Psoas muscle (tissue), 8 donors: ENCODE results near the gene ZIM2. TPM values are rescaled to one million over a fixed set of nuclear protein-coding genes. Genes with fewer than 3 reads are reported as not detected.

Source experiments
- ATAC-seq, 4 donors: fragments of 200-7000 bp; cut with Tn5 transposase; one replicate each; pipeline ENCODE4 v1.9.1; 2020; ENCODE audit warnings: moderate library complexity in 3 of 4, mild to moderate bottlenecking in 2 of 4
- DNase-seq, 2 donors: peaks; one replicate each; pipeline ENCODE4 v3.0.0-alpha.2; 2020
- H3K27ac ChIP-seq: fragments of 200-600 bp; one replicate; pipeline ENCODE4 v1.8.0; 2022
- H3K27me3 ChIP-seq, 3 donors: fragments of 200-600 bp in 1 of 3; one replicate each; pipeline versions ENCODE4 v1.6.1 to v1.8.0; 2013 to 2022; ENCODE audit warnings: low read length in 2 of 3, mild to moderate bottlenecking in 2 of 3, moderate library complexity in 1 of 3; ENCODE audit not compliant: insufficient read depth in 3 of 3
- H3K36me3 ChIP-seq, 2 donors: fragments of 200-600 bp in 1 of 2; one replicate each; pipeline versions ENCODE4 v1.6.1 to v1.8.0; 2013 to 2022; ENCODE audit warnings: low read depth in 1 of 2, mild to moderate bottlenecking in 1 of 2, moderate library complexity in 1 of 2; ENCODE audit not compliant: insufficient read depth in 1 of 2
- H3K4me1 ChIP-seq: fragments of 200-600 bp; one replicate; pipeline ENCODE4 v1.8.0; 2022
- H3K4me3 ChIP-seq: fragments of 200-600 bp; one replicate; pipeline ENCODE4 v1.8.0; 2022; ENCODE audit warnings: mild to moderate bottlenecking
- H3K9me3 ChIP-seq: fragments of 200-600 bp; one replicate; pipeline ENCODE4 v1.8.0; 2022
- WGBS, 3 donors: extraction: QIAGEN DNeasy Blood & Tissue Kit; methylation state at CpG; one replicate each; pipeline versions ENCODE4 v1.1.6 to v1.1.7; 2013; 5-methylcytosine and 5-hydroxymethylcytosine counted together
- intact Hi-C, 2 donors: fragments of 100-400 bp; cut with DNase I; formaldehyde crosslinking; loops; one replicate each; pipeline versions ENCODE4 v1.11.0 to v1.14.2; 2022
- polyA plus RNA-seq, 3 donors: library from polyadenylated mRNA; stranded (reverse); fragments of 200-250 nt; gene quantifications; one replicate each; pipeline ENCODE4 v1.2.3, GENCODE V29; 2013
- total RNA-seq, 4 donors: library from RNA; stranded (reverse); fragmentation: NEBNext Ultra II Directional in 2 of 4; extraction: Animal tissue kit (Norgen Biotek cat#: 25700) in 2 of 4; gene quantifications; one replicate each; pipeline versions ENCODE4 v1.2.1 to v1.2.4, GENCODE V29; 2021 to 2023
- TF ChIP-seq, protein P1 (sequence below): fragments of 200-600 bp; IDR thresholded peaks from one replicate; pipeline ENCODE4 v1.8.0; 2022; ENCODE audit warnings: antibody characterized with exemption
- donor health status: healthy with polysubstance abuse.
- donor health status: DM: no; HTN: no; CAD: no; lungs with moderate emphysema.
- donor health status: Bipolar disorder and iron deficiency.
- donor health status: healthy.
- donor health status: DM: yes; HTN: yes; CAD: no.
- donor health status: DM: no; HTN: no; CAD: no.
- donor health status: DM: no; HTN: no; CAD: no.
- donor health status: DM: yes; HTN: yes; CAD: no.

The ZIM2 gene
- total and polyA plus RNA-seq, 7 donors: 0.03 TPM; not detected in 6

DNA sequence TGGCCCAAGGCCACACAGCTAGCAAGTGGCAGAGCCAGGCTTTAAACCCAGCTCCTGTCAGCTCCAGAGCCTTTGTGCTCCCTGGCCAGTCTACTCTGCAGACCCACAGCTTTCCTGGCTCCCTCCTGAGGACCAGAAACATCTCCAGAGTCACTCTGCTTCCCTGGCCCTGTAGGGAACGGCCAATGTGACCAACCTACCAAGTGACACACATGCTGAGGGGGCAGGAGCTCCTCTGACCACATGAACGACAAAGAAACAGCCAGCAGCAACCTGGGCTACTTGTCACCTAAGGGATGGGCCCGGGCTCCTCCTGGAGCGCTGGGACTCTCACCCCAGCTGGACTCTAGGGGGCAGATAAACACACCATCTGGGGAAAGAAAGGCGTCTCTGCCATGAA, 19.3 kb downstream of the ZIM2 start:
- DNase-seq: no peak
- H3K9me3 ChIP-seq: no peaks in the 10 kb centered on the region
- H3K4me1 ChIP-seq: no peaks in the 10 kb centered on the region
- intact Hi-C loops: no loop called here
- no peak for ATAC-seq
- no peaks in the 10 kb centered on the region for H3K27me3 ChIP-seq
- 66 to 82% (median 77%) methylated on average over 5 of the region's 5 CpGs for WGBS, 3 donors
- H3K4me3 ChIP-seq: no peak overlapping the region
- TF ChIP-seq, protein P1, sequence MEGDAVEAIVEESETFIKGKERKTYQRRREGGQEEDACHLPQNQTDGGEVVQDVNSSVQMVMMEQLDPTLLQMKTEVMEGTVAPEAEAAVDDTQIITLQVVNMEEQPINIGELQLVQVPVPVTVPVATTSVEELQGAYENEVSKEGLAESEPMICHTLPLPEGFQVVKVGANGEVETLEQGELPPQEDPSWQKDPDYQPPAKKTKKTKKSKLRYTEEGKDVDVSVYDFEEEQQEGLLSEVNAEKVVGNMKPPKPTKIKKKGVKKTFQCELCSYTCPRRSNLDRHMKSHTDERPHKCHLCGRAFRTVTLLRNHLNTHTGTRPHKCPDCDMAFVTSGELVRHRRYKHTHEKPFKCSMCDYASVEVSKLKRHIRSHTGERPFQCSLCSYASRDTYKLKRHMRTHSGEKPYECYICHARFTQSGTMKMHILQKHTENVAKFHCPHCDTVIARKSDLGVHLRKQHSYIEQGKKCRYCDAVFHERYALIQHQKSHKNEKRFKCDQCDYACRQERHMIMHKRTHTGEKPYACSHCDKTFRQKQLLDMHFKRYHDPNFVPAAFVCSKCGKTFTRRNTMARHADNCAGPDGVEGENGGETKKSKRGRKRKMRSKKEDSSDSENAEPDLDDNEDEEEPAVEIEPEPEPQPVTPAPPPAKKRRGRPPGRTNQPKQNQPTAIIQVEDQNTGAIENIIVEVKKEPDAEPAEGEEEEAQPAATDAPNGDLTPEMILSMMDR: no peak
- H3K27ac ChIP-seq: no peak overlapping the region
- peaks cover 0 to 9% of the 10 kb centered on the region in 2 donors for H3K36me3 ChIP-seq

DNA sequence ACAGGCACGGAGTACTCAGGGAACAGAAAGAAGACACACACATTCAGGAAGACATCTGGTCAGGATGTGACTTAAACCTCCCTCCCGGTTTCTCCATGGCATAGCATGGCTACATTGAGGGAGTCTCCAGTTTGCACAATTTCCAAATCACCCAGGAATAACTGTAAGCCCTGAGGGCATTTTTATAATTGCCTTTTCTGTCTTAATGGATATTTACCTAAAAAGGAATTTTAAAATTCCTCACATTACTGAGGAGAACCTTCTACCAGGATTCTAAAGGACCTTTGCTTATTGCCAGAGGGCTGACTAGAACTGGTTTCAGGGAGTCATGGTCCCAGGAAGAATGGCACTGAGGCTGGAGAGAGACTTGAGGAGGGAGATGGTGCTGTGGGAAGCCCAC, 21.4 kb downstream of the ZIM2 start:
- 59 to 76% (median 72%) methylated on average over 2 of the region's 2 CpGs for WGBS, 3 donors
- Histone ChIP-seq H3K27ac (no peak overlapping the region), H3K27me3 (no peaks in the 10 kb centered on the region), H3K4me3 (no peak overlapping the region), H3K4me1 (no peaks in the 10 kb centered on the region), H3K9me3 (no peaks in the 10 kb centered on the region), H3K36me3 (peaks cover 0 to 9% of the 10 kb centered on the region in 2 donors)
- TF ChIP-seq, protein P1: no peak
- intact Hi-C loops: no loop called here
- no peak for ATAC-seq
- DNase-seq: no peak

DNA sequence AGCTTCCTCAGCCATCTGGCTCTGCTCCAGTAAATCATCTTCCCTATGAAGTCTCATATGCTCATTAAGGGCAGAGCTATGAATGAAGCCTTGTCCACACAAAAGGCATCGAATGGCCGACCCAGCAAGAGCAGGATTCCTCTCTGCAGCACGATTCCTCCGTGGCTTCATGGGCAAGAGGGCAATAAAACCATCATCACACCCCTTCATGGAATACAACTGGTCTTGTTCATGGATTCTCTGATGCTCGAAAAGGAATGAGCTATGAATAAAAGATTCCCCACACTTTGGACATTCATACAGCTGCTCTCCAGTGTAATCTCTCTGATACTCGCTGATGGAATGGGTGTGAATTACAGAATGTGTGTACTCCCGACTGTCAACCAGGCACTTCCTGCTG, 25.9 kb downstream of the ZIM2 start:
- TF ChIP-seq, protein P1: no peak
- H3K4me3 ChIP-seq: no peak overlapping the region
- H3K9me3 ChIP-seq: no peaks in the 10 kb centered on the region
- 68 to 79% (median 73%) methylated on average over 7 of the region's 7 CpGs for WGBS, 3 donors
- no peaks in the 10 kb centered on the region for H3K27me3 ChIP-seq
- no peak overlapping the region for H3K27ac ChIP-seq
- H3K4me1 ChIP-seq: no peaks in the 10 kb centered on the region
- DNase-seq: no peak
- H3K36me3 ChIP-seq: peaks cover 0 to 9% of the 10 kb centered on the region in 2 donors
- intact Hi-C loops: no loop called here
- no peak for ATAC-seq

DNA sequence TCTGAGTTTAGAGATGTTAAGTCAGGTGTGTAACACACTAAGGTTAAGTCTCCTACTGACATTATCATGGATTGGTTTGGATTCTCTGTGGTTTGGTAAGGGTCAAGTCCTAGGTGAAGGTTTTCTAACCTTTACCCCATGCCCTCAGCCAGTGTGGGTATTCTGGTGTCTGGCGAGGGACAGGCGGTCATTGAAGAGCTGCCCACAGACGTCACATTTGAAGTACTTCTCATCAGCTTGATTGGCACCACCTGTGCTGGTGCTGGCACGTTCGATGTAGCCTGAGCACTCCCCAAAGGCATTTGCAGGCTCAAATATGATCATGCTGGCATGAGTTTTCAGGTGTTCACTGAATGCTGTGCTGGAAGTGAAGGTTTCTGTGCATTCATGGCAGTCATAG, 27.0 kb downstream of the ZIM2 start:
- H3K4me3 ChIP-seq: no peak overlapping the region
- no peak overlapping the region for H3K27ac ChIP-seq
- H3K9me3 ChIP-seq: no peaks in the 10 kb centered on the region
- intact Hi-C loops: no loop called here
- TF ChIP-seq, protein P1: no peak
- 65 to 78% (median 77%) methylated on average over 5 of the region's 5 CpGs for WGBS, 3 donors
- ATAC-seq (no peak), DNase-seq (no peak)
- H3K4me1 ChIP-seq: no peaks in the 10 kb centered on the region
- no peaks in the 10 kb centered on the region for H3K27me3 ChIP-seq
- peaks cover 0 to 9% of the 10 kb centered on the region in 2 donors for H3K36me3 ChIP-seq

DNA sequence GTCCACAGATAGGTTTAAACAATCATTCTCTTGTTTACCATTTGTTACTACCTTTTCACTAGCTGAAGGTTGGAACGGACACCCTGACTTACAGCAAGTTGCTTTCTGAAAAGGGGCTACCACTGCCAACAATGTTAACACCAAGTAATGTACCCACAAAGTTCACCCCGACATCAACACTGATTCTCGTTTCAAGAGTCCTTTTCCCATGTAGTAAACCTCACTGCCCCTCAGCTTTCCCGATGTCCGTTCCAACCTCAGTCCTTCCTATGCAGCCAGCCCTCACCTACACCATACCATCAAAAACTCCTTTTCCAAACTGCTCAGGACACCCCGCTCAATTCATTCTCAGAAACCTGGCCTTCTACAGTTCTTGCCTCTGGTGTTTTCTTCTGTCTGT, 29.0 kb downstream of the ZIM2 start:
- intact Hi-C loops: no loop called here
- H3K9me3 ChIP-seq: no peaks in the 10 kb centered on the region
- H3K4me3 ChIP-seq: no peak overlapping the region
- no peak overlapping the region for H3K27ac ChIP-seq
- 65 to 89% (median 68%) methylated on average over 6 of the region's 6 CpGs for WGBS, 3 donors
- no peaks in the 10 kb centered on the region for H3K27me3 ChIP-seq
- H3K4me1 ChIP-seq: no peaks in the 10 kb centered on the region
- H3K36me3 ChIP-seq: no peaks in the 10 kb centered on the region
- TF ChIP-seq, protein P1: no peak
- no peak for DNase-seq
- ATAC-seq: no peak
